ENCODE measurements around the gene STEAP4.
A peak's percentile ranks its signal among the peaks of the same experiment; 100 is the strongest.
"Not testable (repeated sequence)": the region's sequence is repeated elsewhere in the genome, so short reads cannot be mapped to it uniquely, and the experiment has no call there.

Gene STEAP4

GRCh38 chr7:88268051-88268450, 38.6 kb downstream of the STEAP4 start:
- no peak for DNase-seq (ENCODE audit: low read depth in 2 of 2)

GRCh38 chr7:88267421-88267820, 39.3 kb downstream of the STEAP4 start:
- DNase-seq (ENCODE audit: low read depth in 2 of 2) = no peak

GRCh38 chr7:88264987-88265386, 41.7 kb downstream of the STEAP4 start:
- DNase-seq (ENCODE audit: low read depth in 2 of 2) = not testable (repeated sequence)

- no peak for DNase-seq (ENCODE audit: low read depth in 2 of 2)
Observed at GRCh38 chr7:88262562-88262961, 44.1 kb downstream of the STEAP4 start.

GRCh38 chr7:88260719-88261118, 46.0 kb downstream of the STEAP4 start:
- DNase-seq (ENCODE audit: low read depth in 2 of 2) = no peak

GRCh38 chr7:88259656-88260380, 46.9 kb downstream of the STEAP4 start:
- no peak for DNase-seq (ENCODE audit: low read depth in 2 of 2)

- DNase-seq (ENCODE audit: low read depth in 2 of 2) = not testable (repeated sequence)
Observed at GRCh38 chr7:88258296-88258695, 48.4 kb downstream of the STEAP4 start.

- no peak for DNase-seq (ENCODE audit: low read depth in 2 of 2)
Observed at GRCh38 chr7:88256906-88257305, 49.8 kb downstream of the STEAP4 start.

GRCh38 chr7:88254721-88255424, 51.8 kb downstream of the STEAP4 start:
- DNase-seq (ENCODE audit: low read depth in 2 of 2) = no peak

- no peak for DNase-seq (ENCODE audit: low read depth in 2 of 2)
Observed at GRCh38 chr7:88253640-88254039, 53.1 kb downstream of the STEAP4 start.

GRCh38 chr7:88244258-88244657, 62.4 kb downstream of the STEAP4 start:
- DNase-seq (ENCODE audit: low read depth in 2 of 2) = no peak

GRCh38 chr7:88243345-88243909, 63.3 kb downstream of the STEAP4 start:
- DNase-seq (ENCODE audit: low read depth in 2 of 2) = no peak

GRCh38 chr7:88239852-88240251, 66.8 kb downstream of the STEAP4 start:
- no peak for DNase-seq (ENCODE audit: low read depth in 2 of 2)

- no peak for DNase-seq (ENCODE audit: low read depth in 2 of 2)
Observed at GRCh38 chr7:88233828-88234227, 72.9 kb downstream of the STEAP4 start.

GRCh38 chr7:88230646-88231045, 76.0 kb downstream of the STEAP4 start:
- DNase-seq (ENCODE audit: low read depth in 2 of 2) = no peak

- no peak for DNase-seq (ENCODE audit: low read depth in 2 of 2)
Observed at GRCh38 chr7:88229302-88229995, 77.2 kb downstream of the STEAP4 start.

- peak in 1 of 2 experiments; percentile 35 for DNase-seq (ENCODE audit: low read depth in 2 of 2)
Observed at GRCh38 chr7:88226886-88227516, 79.7 kb downstream of the STEAP4 start.

GRCh38 chr7:88226201-88226600, 80.5 kb downstream of the STEAP4 start:
- DNase-seq (ENCODE audit: low read depth in 2 of 2) = no peak

GRCh38 chr7:88224601-88225275, 82.0 kb downstream of the STEAP4 start:
- DNase-seq (ENCODE audit: low read depth in 2 of 2) = no peak

GRCh38 chr7:88223265-88223664, 83.4 kb downstream of the STEAP4 start:
- DNase-seq (ENCODE audit: low read depth in 2 of 2) = no peak
